Karpas-422 (cell line): ENCODE results near the gene MOB1A. TPM values are rescaled to one million over a fixed set of nuclear protein-coding genes. Genes with fewer than 3 reads are reported as not detected.

Source experiments
- DNase-seq: peaks from one replicate; pipeline ENCODE4 v3.0.0-alpha.2; 2015
- H2AFZ ChIP-seq: fragments of 200-600 bp; sonication (generic); 2 replicates; pipeline ENCODE4 v1.6.1; 2014; ENCODE audit warnings: antibody characterized with exemption, low read length, mixed read lengths
- H3K27ac ChIP-seq: fragments of 200-600 bp; sonication (generic); 2 replicates; pipeline ENCODE4 v1.5.1; 2014; ENCODE audit warnings: mild to moderate bottlenecking, low read length, moderate library complexity
- H3K27me3 ChIP-seq: fragments of 200-600 bp; sonication (generic); 2 replicates; pipeline ENCODE4 v1.6.1; 2014; ENCODE audit warnings: low read length, mixed read lengths
- H3K36me3 ChIP-seq: fragments of 200-600 bp; sonication (generic); 2 replicates; pipeline ENCODE4 v1.6.1; 2014; ENCODE audit warnings: low read length, mixed read lengths; ENCODE audit not compliant: insufficient read depth
- H3K4me1 ChIP-seq: fragments of 200-600 bp; sonication (generic); 2 replicates; pipeline ENCODE4 v1.6.1; 2014; ENCODE audit warnings: mild to moderate bottlenecking, low read length, mixed read lengths
- H3K4me2 ChIP-seq: fragments of 200-600 bp; sonication (generic); 2 replicates; pipeline ENCODE4 v1.6.1; 2014; ENCODE audit warnings: low read length, low read depth, mild to moderate bottlenecking; ENCODE audit not compliant: poor library complexity, severe bottlenecking
- H3K4me3 ChIP-seq: fragments of 200-600 bp; sonication (generic); 2 replicates; pipeline ENCODE4 v1.5.1; 2014; ENCODE audit warnings: mild to moderate bottlenecking, antibody characterized with exemption, low read length, mixed read lengths
- H3K79me2 ChIP-seq: fragments of 200-600 bp; sonication (generic); 2 replicates; pipeline ENCODE4 v1.6.1; 2014; ENCODE audit warnings: mild to moderate bottlenecking, low read length, mixed read lengths
- H3K9ac ChIP-seq: fragments of 200-600 bp; sonication (generic); 2 replicates; pipeline ENCODE4 v1.6.0; 2014; ENCODE audit warnings: low read length
- H3K9me2 ChIP-seq: fragments of 200-600 bp; sonication (generic), shearing (Covaris generic); replicated peaks from 2 replicates; pipeline ENCODE4 v1.6.0; 2014; ENCODE audit warnings: mild to moderate bottlenecking, low read length, moderate library complexity; ENCODE audit not compliant: insufficient read depth
- H3K9me3 ChIP-seq: fragments of 300-700, 200-600 bp; sonication (generic); 2 replicates; pipeline ENCODE4 v1.6.1; 2014; ENCODE audit warnings: low read length, mixed read lengths
- H4K20me1 ChIP-seq: fragments of 200-600 bp; sonication (generic); 2 replicates; pipeline ENCODE4 v1.6.1; 2014; ENCODE audit warnings: mild to moderate bottlenecking, antibody characterized with exemption, low read length, low read depth; ENCODE audit not compliant: insufficient read depth
- total RNA-seq: library from RNA; depleted of rRNA; stranded (reverse); fragments of >200 nt; shearing (Covaris generic); gene quantifications from 2 replicates; pipeline ENCODE4 v1.2.3, GENCODE V29; 2014; ENCODE audit warnings: low replicate concordance

The MOB1A gene
- total RNA-seq, 1 experiment from 2014 or later: 542 TPM

- peak overlapping the region; percentile 70 for H3K4me3 ChIP-seq
- H3K4me2 ChIP-seq: peak overlapping the region; percentile 61
- H3K36me3 ChIP-seq: no peaks in the 10 kb centered on the region
- H3K4me1 ChIP-seq: peaks cover 8% of the 10 kb centered on the region
- no peak overlapping the region for H3K27ac ChIP-seq
- no peaks in the 10 kb centered on the region for H3K9me2 ChIP-seq
- peak overlapping the region; percentile 73; the same call in 1 of the 2 replicates for H2AFZ ChIP-seq
- no peaks in the 10 kb centered on the region for H4K20me1 ChIP-seq
- no peaks in the 10 kb centered on the region for H3K79me2 ChIP-seq
- no peaks in the 10 kb centered on the region for H3K27me3 ChIP-seq
- peak; percentile 57 for DNase-seq
- no peak overlapping the region for H3K9ac ChIP-seq
- H3K9me3 ChIP-seq: no peaks in the 10 kb centered on the region
These were observed 59.3 kb downstream of the MOB1A start for GRCh38 chr2:74119339-74119738.

GRCh38 chr2:74111380-74111779 lies 67.3 kb downstream of the MOB1A start:
- Histone ChIP-seq H3K4me3 (no peak overlapping the region), H3K79me2 (no peaks in the 10 kb centered on the region), H2AFZ (no peak overlapping the region), H3K9me2 (no peaks in the 10 kb centered on the region), H3K4me1 (peaks cover 9% of the 10 kb centered on the region), H3K27ac (no peak overlapping the region), H3K27me3 (no peaks in the 10 kb centered on the region), H3K36me3 (no peaks in the 10 kb centered on the region), H3K9me3 (no peaks in the 10 kb centered on the region), H3K4me2 (no peak overlapping the region), H4K20me1 (no peaks in the 10 kb centered on the region), H3K9ac (no peak overlapping the region)
- no peak for DNase-seq

- no peak overlapping the region for H3K27ac ChIP-seq
- no peaks in the 10 kb centered on the region for H4K20me1 ChIP-seq
- no peak overlapping the region for H3K4me3 ChIP-seq
- peaks cover 10% of the 10 kb centered on the region for H3K4me1 ChIP-seq
- H3K27me3 ChIP-seq: no peaks in the 10 kb centered on the region
- H3K9me2 ChIP-seq: no peaks in the 10 kb centered on the region
- H3K4me2 ChIP-seq: no peak overlapping the region
- DNase-seq: no peak
- H2AFZ ChIP-seq: no peak overlapping the region
- H3K36me3 ChIP-seq: no peaks in the 10 kb centered on the region
- no peaks in the 10 kb centered on the region for H3K9me3 ChIP-seq
- H3K9ac ChIP-seq: no peak overlapping the region
- H3K79me2 ChIP-seq: no peaks in the 10 kb centered on the region
These were observed 68.1 kb downstream of the MOB1A start for GRCh38 chr2:74110537-74110936.

GRCh38 chr2:74109551-74109950 lies 69.1 kb downstream of the MOB1A start:
- Histone ChIP-seq H4K20me1 (no peaks in the 10 kb centered on the region), H3K9me3 (no peaks in the 10 kb centered on the region), H3K4me1 (peaks cover 10% of the 10 kb centered on the region), H3K9me2 (no peaks in the 10 kb centered on the region), H3K79me2 (no peaks in the 10 kb centered on the region), H3K4me2 (no peak overlapping the region), H2AFZ (no peak overlapping the region), H3K4me3 (no peak overlapping the region), H3K27ac (no peak overlapping the region), H3K27me3 (no peaks in the 10 kb centered on the region), H3K9ac (no peak overlapping the region), H3K36me3 (no peaks in the 10 kb centered on the region)
- DNase-seq: no peak

- no peaks in the 10 kb centered on the region for H4K20me1 ChIP-seq
- no peaks in the 10 kb centered on the region for H3K27me3 ChIP-seq
- no peaks in the 10 kb centered on the region for H3K9me2 ChIP-seq
- DNase-seq: no peak
- H3K27ac ChIP-seq: no peak overlapping the region
- H3K4me1 ChIP-seq: peaks cover 10% of the 10 kb centered on the region
- H3K4me2 ChIP-seq: no peak overlapping the region
- H3K9ac ChIP-seq: no peak overlapping the region
- H3K36me3 ChIP-seq: no peaks in the 10 kb centered on the region
- H3K79me2 ChIP-seq: no peaks in the 10 kb centered on the region
- no peak overlapping the region for H3K4me3 ChIP-seq
- H2AFZ ChIP-seq: no peak overlapping the region
- no peaks in the 10 kb centered on the region for H3K9me3 ChIP-seq
These were observed 71.6 kb downstream of the MOB1A start for GRCh38 chr2:74107071-74107470.

GRCh38 chr2:74105413-74105812 lies 73.3 kb downstream of the MOB1A start:
- no peaks in the 10 kb centered on the region for H4K20me1 ChIP-seq
- no peaks in the 10 kb centered on the region for H3K79me2 ChIP-seq
- H2AFZ ChIP-seq: no peak overlapping the region
- no peak overlapping the region for H3K9ac ChIP-seq
- H3K9me2 ChIP-seq: no peaks in the 10 kb centered on the region
- DNase-seq: no peak
- H3K36me3 ChIP-seq: 0 out of 2 replicates have a peak, but pooled peaks cover 3% of the 10 kb centered on the region
- no peaks in the 10 kb centered on the region for H3K9me3 ChIP-seq
- H3K4me2 ChIP-seq: no peak overlapping the region
- no peak overlapping the region for H3K27ac ChIP-seq
- H3K4me3 ChIP-seq: no peak overlapping the region
- H3K27me3 ChIP-seq: no peaks in the 10 kb centered on the region
- H3K4me1 ChIP-seq: peaks cover 10% of the 10 kb centered on the region

- H3K9ac ChIP-seq: no peak overlapping the region
- H3K4me1 ChIP-seq: peaks cover 10% of the 10 kb centered on the region
- H2AFZ ChIP-seq: no peak overlapping the region
- H3K9me3 ChIP-seq: no peaks in the 10 kb centered on the region
- 0 out of 2 replicates have a peak, but pooled peaks cover 3% of the 10 kb centered on the region for H3K36me3 ChIP-seq
- no peaks in the 10 kb centered on the region for H3K9me2 ChIP-seq
- H3K4me3 ChIP-seq: no peak overlapping the region
- no peak overlapping the region for H3K4me2 ChIP-seq
- H4K20me1 ChIP-seq: no peaks in the 10 kb centered on the region
- no peaks in the 10 kb centered on the region for H3K79me2 ChIP-seq
- H3K27me3 ChIP-seq: no peaks in the 10 kb centered on the region
- DNase-seq: peak; percentile 52
- no peak overlapping the region for H3K27ac ChIP-seq
These were observed 73.8 kb downstream of the MOB1A start for GRCh38 chr2:74104839-74105238.

- H3K27me3 ChIP-seq: no peaks in the 10 kb centered on the region
- H3K27ac ChIP-seq: no peak overlapping the region
- 0 out of 2 replicates have a peak, but pooled peaks cover 3% of the 10 kb centered on the region for H3K36me3 ChIP-seq
- H3K4me2 ChIP-seq: no peak overlapping the region
- no peak overlapping the region for H3K4me3 ChIP-seq
- H3K79me2 ChIP-seq: no peaks in the 10 kb centered on the region
- H3K9me2 ChIP-seq: no peaks in the 10 kb centered on the region
- H3K4me1 ChIP-seq: peaks cover 10% of the 10 kb centered on the region
- DNase-seq: no peak
- H2AFZ ChIP-seq: no peak overlapping the region
- no peak overlapping the region for H3K9ac ChIP-seq
- H3K9me3 ChIP-seq: no peaks in the 10 kb centered on the region
- H4K20me1 ChIP-seq: no peaks in the 10 kb centered on the region
These were observed 74.9 kb downstream of the MOB1A start for GRCh38 chr2:74103763-74104162.
